Effector CD8-positive, alpha-beta T cell (primary cell): ENCODE measurements around the gene LFNG.
"Not testable (repeated sequence)": the region's sequence is repeated elsewhere in the genome, so short reads cannot be mapped to it uniquely, and the experiment has no call there.

Experiments
- DNase-seq: peaks from one replicate; lab custom pipeline; 2025; lab: John Stamatoyannopoulos, UW

LFNG gene

GRCh38 chr7:2545746-2546425, 26.3 kb downstream of the LFNG start:
- DNase-seq, result no peak

GRCh38 chr7:2546776-2547586, 27.4 kb downstream of the LFNG start:
- no peak for DNase-seq

GRCh38 chr7:2551418-2551817, 31.8 kb downstream of the LFNG start:
- no peak for DNase-seq

- no peak for DNase-seq
Observed at GRCh38 chr7:2553108-2553507, 33.5 kb downstream of the LFNG start.

GRCh38 chr7:2553831-2554581, 34.4 kb downstream of the LFNG start:
- no peak for DNase-seq

- DNase-seq, result no peak
Observed at GRCh38 chr7:2554661-2555111, 35.1 kb downstream of the LFNG start.

- peak; percentile 89 for DNase-seq
Observed at GRCh38 chr7:2555121-2556052, 35.8 kb downstream of the LFNG start, which contains the start of gene BRAT1. BRAT1 (minus strand) TSS chr7:2555524; CDS start chr7:2554431, 1,093 bp downstream.

GRCh38 chr7:2558629-2559282, 39.2 kb downstream of the LFNG start, which contains the start of gene IQCE:
IQCE (plus strand) TSS chr7:2558979; CDS start chr7:2559182, 203 bp downstream.
- DNase-seq, result peak; percentile 76

GRCh38 chr7:2559283-2559950, 39.8 kb downstream of the LFNG start:
- no peak for DNase-seq

- not testable (repeated sequence) for DNase-seq
Observed at GRCh38 chr7:2563955-2564354, 44.4 kb downstream of the LFNG start.

- DNase-seq, result no peak
Observed at GRCh38 chr7:2564970-2565540, 45.5 kb downstream of the LFNG start.

- no peak for DNase-seq
Observed at GRCh38 chr7:2566348-2566889, 46.8 kb downstream of the LFNG start.

GRCh38 chr7:2566890-2567678, 47.5 kb downstream of the LFNG start:
- no peak for DNase-seq

- DNase-seq, result no peak
Observed at GRCh38 chr7:2567679-2568278, 48.2 kb downstream of the LFNG start.

- DNase-seq, result no peak
Observed at GRCh38 chr7:2568521-2569223, 49.1 kb downstream of the LFNG start.

- DNase-seq, result no peak
Observed at GRCh38 chr7:2569421-2569820, 49.8 kb downstream of the LFNG start.

- no peak for DNase-seq
Observed at GRCh38 chr7:2570021-2570420, 50.4 kb downstream of the LFNG start.

- DNase-seq, result no peak
Observed at GRCh38 chr7:2571409-2571808, 51.8 kb downstream of the LFNG start.
